ENCODE measurements around the gene DHDDS.

Gene DHDDS

GRCh38 chr1:26409191-26409807 is 22.8 kb upstream of the DHDDS start:
- no peak for TF ChIP-seq CTCF (IDR thresholded peaks at IDR 0.05; ENCODE audit: low read length, missing control alignments)
- H3K4me3 ChIP-seq (replicated peaks; ENCODE audit: low read depth, low read length) = no peak overlapping the region
- peak; percentile 25 for DNase-seq (ENCODE audit: low read depth)

DNA sequence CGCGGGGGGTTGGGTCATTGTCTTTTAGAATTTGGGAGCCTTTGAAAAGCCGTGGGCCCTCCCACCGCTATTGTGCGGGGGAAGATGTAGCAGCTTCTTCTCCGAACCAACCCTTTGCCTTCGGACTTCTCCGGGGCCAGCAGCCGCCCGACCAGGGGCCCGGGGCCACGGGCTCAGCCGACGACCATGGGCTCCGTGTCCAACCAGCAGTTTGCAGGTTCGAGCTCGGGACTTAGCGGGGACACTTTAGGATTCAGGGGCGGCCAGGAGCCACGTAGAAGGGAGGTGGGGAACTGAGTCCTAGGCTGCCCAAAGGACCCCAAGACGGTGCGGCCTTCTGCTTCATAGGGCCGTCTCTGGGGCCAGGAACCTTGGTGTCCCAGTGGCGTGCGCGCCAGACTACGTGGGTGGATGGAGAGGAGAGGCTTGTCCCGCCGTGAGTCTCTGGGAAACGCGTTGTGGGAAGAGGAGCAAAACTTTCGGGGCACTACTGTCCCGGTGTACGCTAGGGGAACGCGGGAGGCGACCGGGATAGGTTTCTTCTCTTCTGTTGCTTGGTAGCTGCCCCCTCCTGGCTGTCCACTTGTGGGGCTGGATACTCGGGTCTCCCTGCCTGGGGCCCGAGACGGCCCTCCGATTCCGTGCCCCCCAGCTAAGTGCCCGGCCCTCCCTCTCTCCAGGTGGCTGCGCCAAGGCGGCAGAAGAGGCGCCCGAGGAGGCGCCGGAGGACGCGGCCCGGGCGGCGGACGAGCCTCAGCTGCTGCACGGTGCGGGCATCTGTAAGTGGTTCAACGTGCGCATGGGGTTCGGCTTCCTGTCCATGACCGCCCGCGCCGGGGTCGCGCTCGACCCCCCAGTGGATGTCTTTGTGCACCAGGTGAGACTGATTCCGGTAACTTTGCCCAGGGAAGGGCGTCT is 21.2 kb upstream of the DHDDS start, which contains the start of gene LIN28A:
Gene LIN28A, plus strand, starts transcription at position 112 of the 918 bp plus-strand sequence. Its CDS starts 75 bp downstream, at position 187.
- no peak within 1 kb of the TSS for H3K4me3 ChIP-seq (replicated peaks; ENCODE audit: low read depth, low read length)
- no peak for DNase-seq (ENCODE audit: low read depth)
- TF ChIP-seq CTCF (IDR thresholded peaks at IDR 0.05; ENCODE audit: low read length, missing control alignments) = no peak

GRCh38 chr1:26411624-26412074 is 20.5 kb upstream of the DHDDS start:
- no peak for TF ChIP-seq CTCF (IDR thresholded peaks at IDR 0.05; ENCODE audit: low read length, missing control alignments)
- no peak for DNase-seq (ENCODE audit: low read depth)
- no peak overlapping the region for H3K4me3 ChIP-seq (replicated peaks; ENCODE audit: low read depth, low read length)

- DNase-seq (ENCODE audit: low read depth) = no peak
- no peak overlapping the region for H3K4me3 ChIP-seq (replicated peaks; ENCODE audit: low read depth, low read length)
- no peak for TF ChIP-seq CTCF (IDR thresholded peaks at IDR 0.05; ENCODE audit: low read length, missing control alignments)
These were observed 19.8 kb upstream of the DHDDS start for GRCh38 chr1:26412180-26412840.

- TF ChIP-seq CTCF (IDR thresholded peaks at IDR 0.05; ENCODE audit: low read length, missing control alignments) = no peak
- DNase-seq (ENCODE audit: low read depth) = no peak
- H3K4me3 ChIP-seq (replicated peaks; ENCODE audit: low read depth, low read length) = no peak overlapping the region
These were observed 19.1 kb upstream of the DHDDS start for GRCh38 chr1:26413031-26413430.

DNA sequence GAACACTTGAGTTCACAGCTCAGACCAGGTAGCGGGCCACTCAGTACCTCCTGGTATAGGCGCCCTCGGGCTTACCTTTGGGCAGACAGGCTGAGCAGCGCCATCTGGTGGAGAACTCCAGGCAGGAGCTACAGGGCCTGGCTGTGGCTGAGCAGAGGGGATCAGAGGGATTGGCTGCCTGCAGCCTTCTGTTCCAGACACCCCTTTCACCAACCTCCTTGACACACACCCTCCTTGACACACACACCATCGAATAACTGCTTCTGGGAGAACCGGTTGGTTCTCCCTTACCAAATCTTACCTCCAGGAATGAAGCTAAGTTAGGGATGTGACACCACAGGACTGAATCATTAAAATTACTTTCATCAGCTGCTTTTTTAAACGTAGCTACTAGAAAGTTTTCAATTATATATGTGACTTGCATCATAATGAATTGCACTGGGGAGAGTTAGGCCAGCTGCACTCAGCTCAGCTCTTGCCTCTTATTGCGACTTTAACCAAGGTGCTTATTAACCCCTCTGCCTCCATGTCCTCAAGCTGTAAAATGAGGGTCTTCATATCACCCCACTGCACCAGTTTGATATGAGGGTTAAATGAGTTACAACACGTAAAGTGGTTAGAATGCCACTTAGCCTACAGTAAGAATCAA is 14.9 kb upstream of the DHDDS start:
- H3K4me3 ChIP-seq (replicated peaks; ENCODE audit: low read depth, low read length) = no peak overlapping the region
- TF ChIP-seq CTCF (IDR thresholded peaks at IDR 0.05; ENCODE audit: low read length, missing control alignments) = peak; percentile 94
- peak; percentile 78 for DNase-seq (ENCODE audit: low read depth)
